ENCODE data around the gene PTPRCAP.
"Not testable (repeated sequence)": the region's sequence is repeated elsewhere in the genome, so short reads cannot be mapped to it uniquely, and the experiment has no call there.

DNA sequence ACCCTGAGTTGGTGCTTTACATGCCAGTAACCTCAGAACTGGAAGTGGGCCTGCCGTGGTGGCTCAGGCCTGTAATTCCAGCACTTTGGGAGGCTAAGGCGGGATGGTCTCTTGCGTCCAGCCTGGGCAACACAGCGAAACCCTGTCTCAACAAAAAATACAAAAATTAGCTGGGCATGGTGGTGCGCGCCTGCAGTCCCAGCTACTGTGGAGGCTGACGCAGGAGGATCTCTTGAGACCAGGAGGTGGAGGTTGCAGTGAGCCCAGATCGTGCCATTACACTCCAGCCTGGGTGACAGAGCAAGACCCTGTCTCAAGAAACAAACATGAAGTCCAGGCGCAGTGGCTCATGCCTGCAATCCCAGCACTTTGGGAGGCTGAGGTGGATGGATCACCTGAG, 34.4 kb downstream of the PTPRCAP start:
- not testable (repeated sequence) for TF ChIP-seq POLR2AphosphoS5 (IDR thresholded peaks at IDR 0.05; ENCODE audit: borderline replicate concordance, low read depth, low read length); EZH2 (IDR thresholded peaks at IDR 0.05)

All from SK-N-MC (cell line).